Vagina (tissue), 2 donors: ENCODE measurements around the gene FASN.

Experiments
- CTCF ChIP-seq, 3 experiments: fragments of 450-650 bp in 2 of 3; fragments of 200-600 bp in 1 of 3; sonication (generic) in 1 of 3; IDR thresholded peaks; one replicate each; pipeline ENCODE4 v1.5.1; 2017 to 2019; ENCODE audit warnings: antibody characterized with exemption in 3 of 3, mild to moderate bottlenecking in 2 of 3, moderate library complexity in 2 of 3
- POLR2A ChIP-seq, 2 donors: fragments of 450-650 bp; IDR thresholded peaks; one replicate each; pipeline ENCODE4 v1.6.1; 2017; ENCODE audit warnings: antibody characterized with exemption in 2 of 2, mild to moderate bottlenecking in 2 of 2, moderate library complexity in 2 of 2
- POLR2AphosphoS5 ChIP-seq, 2 donors: sonication (generic); formaldehyde crosslinking; IDR thresholded peaks; one replicate each; pipeline ENCODE4 v1.9.0; 2017; ENCODE audit warnings: antibody characterized with exemption in 2 of 2, mild to moderate bottlenecking in 2 of 2, low read depth in 1 of 2; ENCODE audit not compliant: insufficient read depth in 1 of 2

DNA sequence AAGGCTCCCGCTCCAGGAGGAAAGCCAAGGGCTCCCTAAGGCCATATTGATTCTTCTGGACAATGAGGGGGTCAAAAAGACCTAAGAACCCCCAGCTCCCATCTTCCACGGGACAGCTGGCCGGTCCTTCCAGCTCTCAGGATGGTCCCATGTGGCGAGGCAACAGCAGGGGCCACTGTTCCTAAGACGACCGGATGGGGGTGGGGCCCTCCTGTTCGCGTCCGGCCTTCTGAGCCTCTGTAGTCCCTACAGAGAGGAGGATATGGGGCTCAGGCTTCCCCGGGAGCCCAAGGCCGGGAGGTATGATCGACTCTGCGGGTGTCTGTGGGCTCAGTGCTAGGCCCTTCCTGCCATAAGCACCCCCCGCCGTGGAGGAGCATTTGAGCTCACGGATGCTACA, 54.5 kb downstream of the FASN start:
- TF ChIP-seq CTCF (IDR thresholded peaks at IDR 0.05), result no peak
- no peak for TF ChIP-seq POLR2A (IDR thresholded peaks at IDR 0.05)
- no peak for TF ChIP-seq POLR2AphosphoS5 (IDR thresholded peaks at IDR 0.05; ENCODE audit: insufficient read depth in 1 of 2, low read depth in 1 of 2)
